HFFc6 (cell line): ENCODE measurements around the gene LTC4S. TPM values are rescaled to one million over a fixed set of nuclear protein-coding genes. Genes with fewer than 3 reads are reported as not detected.

ENCODE experiments used
- DNase-seq: peaks from one replicate; pipeline ENCODE4 v3.0.0-alpha.2; 2018
- H3K27ac Mint-ChIP-seq: 2 replicates; pipeline ENCODE4 v1.8.0; 2020; ENCODE audit warnings: mild to moderate bottlenecking, mixed read lengths
- H3K27me3 Mint-ChIP-seq: 2 replicates; pipeline ENCODE4 v1.8.0; 2021; ENCODE audit warnings: mild to moderate bottlenecking, moderate library complexity, mixed read lengths; ENCODE audit not compliant: insufficient read depth
- H3K36me3 Mint-ChIP-seq: 2 replicates; pipeline ENCODE4 v1.8.0; 2021; ENCODE audit warnings: low read depth, mixed read lengths
- H3K4me1 Mint-ChIP-seq: 2 replicates; pipeline ENCODE4 v1.8.0; 2020; ENCODE audit warnings: low read depth, mixed read lengths
- H3K4me3 Mint-ChIP-seq: 2 replicates; pipeline ENCODE4 v1.8.0; 2020; ENCODE audit warnings: mild to moderate bottlenecking, moderate library complexity, mixed read lengths
- H3K9me3 Mint-ChIP-seq: 2 replicates; pipeline ENCODE4 v1.8.0; 2020; ENCODE audit warnings: mild to moderate bottlenecking, mixed read lengths
- CTCF ChIP-seq: fragments of 200-600 bp; sonication (generic); IDR thresholded peaks from 2 replicates; pipeline ENCODE4 v1.5.0; 2021; ENCODE audit warnings: antibody characterized with exemption, mild to moderate bottlenecking
- total RNA-seq, 6 experiments: library from RNA; stranded (reverse); fragmentation: NEBNext Ultra II Directional; extraction: Animal tissue kit (Norgen Biotek cat#: 25700); gene quantifications; 2 replicates in 1 of 6; 3 replicates in 5 of 6; pipeline ENCODE4 v1.2.3, GENCODE V29; 2021

Gene LTC4S
- total RNA-seq, 6 experiments from 2014 or later = not detected

GRCh38 chr5:179803651-179804554, 10.1 kb downstream of the LTC4S start:
- no peak for DNase-seq
- peak overlapping the region; percentile 91 for H3K4me3 Mint-ChIP-seq
- no peak for TF ChIP-seq CTCF
- H3K27me3 Mint-ChIP-seq = no peaks in the 10 kb centered on the region; the same call in 1 of the 2 replicates
- H3K27ac Mint-ChIP-seq = peak overlapping the region; percentile 57
- peaks cover 10% of the 10 kb centered on the region; the same call in 1 of the 2 replicates for H3K36me3 Mint-ChIP-seq
- no peaks in the 10 kb centered on the region for H3K9me3 Mint-ChIP-seq
- peaks cover 22% of the 10 kb centered on the region for H3K4me1 Mint-ChIP-seq

GRCh38 chr5:179804555-179804947, 10.8 kb downstream of the LTC4S start:
- Mint-ChIP-seq H3K36me3 (peaks cover 7% of the 10 kb centered on the region; the same call in 1 of the 2 replicates), H3K27me3 (no peaks in the 10 kb centered on the region; the same call in 1 of the 2 replicates), H3K9me3 (no peaks in the 10 kb centered on the region), H3K27ac (peak overlapping the region; percentile 53), H3K4me1 (peaks cover 22% of the 10 kb centered on the region), H3K4me3 (peak overlapping the region; percentile 91)
- no peak for TF ChIP-seq CTCF
- no peak for DNase-seq

- no peaks in the 10 kb centered on the region for H3K9me3 Mint-ChIP-seq
- H3K4me1 Mint-ChIP-seq = peaks cover 22% of the 10 kb centered on the region
- H3K36me3 Mint-ChIP-seq = 0 out of 2 replicates have a peak, but pooled peaks cover 3% of the 10 kb centered on the region
- peak overlapping the region; percentile 91 for H3K4me3 Mint-ChIP-seq
- no peak for TF ChIP-seq CTCF
- DNase-seq = no peak
- peak overlapping the region; percentile 53 for H3K27ac Mint-ChIP-seq
- H3K27me3 Mint-ChIP-seq = no peaks in the 10 kb centered on the region; the same call in 1 of the 2 replicates
These were observed 11.3 kb downstream of the LTC4S start for GRCh38 chr5:179805070-179805528.

- H3K27me3 Mint-ChIP-seq = no peaks in the 10 kb centered on the region; the same call in 1 of the 2 replicates
- H3K4me1 Mint-ChIP-seq = peaks cover 22% of the 10 kb centered on the region
- no peak; the same call in 1 of the 2 replicates for TF ChIP-seq CTCF
- 0 out of 2 replicates have a peak, but pooled peaks cover 5% of the 10 kb centered on the region for H3K36me3 Mint-ChIP-seq
- peak overlapping the region; percentile 91 for H3K4me3 Mint-ChIP-seq
- no peak for DNase-seq
- H3K27ac Mint-ChIP-seq = peak overlapping the region; percentile 53
- H3K9me3 Mint-ChIP-seq = no peaks in the 10 kb centered on the region
These were observed 11.9 kb downstream of the LTC4S start for GRCh38 chr5:179805529-179806249.

GRCh38 chr5:179806250-179807048, 12.7 kb downstream of the LTC4S start, which contains the start of gene MGAT4B:
Gene MGAT4B, minus strand, starts transcription at chr5:179806866. Its CDS starts 283 bp downstream, at chr5:179806583.
- H3K27me3 Mint-ChIP-seq = no peaks in the 10 kb centered on the region; the same call in 1 of the 2 replicates
- H3K27ac Mint-ChIP-seq = 0 out of 2 replicates have a peak within 1 kb of the TSS, but pooled peaks have one; percentile 24
- no peak for TF ChIP-seq CTCF
- no peaks in the 10 kb centered on the region for H3K9me3 Mint-ChIP-seq
- peak; percentile 48 for DNase-seq
- H3K36me3 Mint-ChIP-seq = 0 out of 2 replicates have a peak, but pooled peaks cover 7% of the 10 kb centered on the region
- H3K4me1 Mint-ChIP-seq = peaks cover 22% of the 10 kb centered on the region
- peak within 1 kb of the TSS; percentile 77 for H3K4me3 Mint-ChIP-seq
